NCI-H510A (cell line): Measurements from ENCODE around the gene SKP1.
A peak's percentile ranks its signal among the peaks of the same experiment; 100 is the strongest.
"Not testable (repeated sequence)": the region's sequence is repeated elsewhere in the genome, so short reads cannot be mapped to it uniquely, and the experiment has no call there.

Source experiments
- DNase-seq: peaks from one replicate; lab custom pipeline; 2025; lab: John Stamatoyannopoulos, UW

The SKP1 gene

GRCh38 chr5:134177369-134178095, 782 bp upstream of the SKP1 start:
- peak; percentile 35 for DNase-seq

DNA sequence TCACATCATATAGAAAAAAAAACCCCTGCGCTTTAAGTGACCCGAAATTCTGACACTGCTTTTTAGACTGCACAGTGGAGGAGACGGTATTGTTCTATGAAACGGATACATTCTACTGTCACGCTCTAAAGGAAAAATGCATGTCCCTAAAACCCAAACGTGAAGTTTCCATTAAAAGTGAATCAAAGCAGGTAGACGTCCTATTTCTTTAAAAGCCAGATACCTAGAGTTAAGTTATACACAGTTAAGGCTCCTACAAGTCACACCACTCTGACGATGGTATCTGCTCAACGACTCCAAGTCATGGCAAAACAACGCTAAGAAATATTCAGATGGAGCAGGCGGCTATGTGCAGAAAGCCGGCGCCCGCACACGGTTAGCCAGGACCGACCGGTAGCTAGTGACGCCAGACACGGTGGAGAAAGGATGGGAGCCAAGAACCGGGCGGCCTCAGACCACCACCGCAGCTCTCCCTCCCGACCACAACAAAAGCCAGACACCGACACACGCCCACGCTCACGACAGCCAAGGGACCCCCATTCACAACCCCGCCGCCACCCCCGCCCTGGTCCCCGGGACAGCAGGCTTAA, 734 bp downstream of the SKP1 start:
- no peak for DNase-seq

DNA sequence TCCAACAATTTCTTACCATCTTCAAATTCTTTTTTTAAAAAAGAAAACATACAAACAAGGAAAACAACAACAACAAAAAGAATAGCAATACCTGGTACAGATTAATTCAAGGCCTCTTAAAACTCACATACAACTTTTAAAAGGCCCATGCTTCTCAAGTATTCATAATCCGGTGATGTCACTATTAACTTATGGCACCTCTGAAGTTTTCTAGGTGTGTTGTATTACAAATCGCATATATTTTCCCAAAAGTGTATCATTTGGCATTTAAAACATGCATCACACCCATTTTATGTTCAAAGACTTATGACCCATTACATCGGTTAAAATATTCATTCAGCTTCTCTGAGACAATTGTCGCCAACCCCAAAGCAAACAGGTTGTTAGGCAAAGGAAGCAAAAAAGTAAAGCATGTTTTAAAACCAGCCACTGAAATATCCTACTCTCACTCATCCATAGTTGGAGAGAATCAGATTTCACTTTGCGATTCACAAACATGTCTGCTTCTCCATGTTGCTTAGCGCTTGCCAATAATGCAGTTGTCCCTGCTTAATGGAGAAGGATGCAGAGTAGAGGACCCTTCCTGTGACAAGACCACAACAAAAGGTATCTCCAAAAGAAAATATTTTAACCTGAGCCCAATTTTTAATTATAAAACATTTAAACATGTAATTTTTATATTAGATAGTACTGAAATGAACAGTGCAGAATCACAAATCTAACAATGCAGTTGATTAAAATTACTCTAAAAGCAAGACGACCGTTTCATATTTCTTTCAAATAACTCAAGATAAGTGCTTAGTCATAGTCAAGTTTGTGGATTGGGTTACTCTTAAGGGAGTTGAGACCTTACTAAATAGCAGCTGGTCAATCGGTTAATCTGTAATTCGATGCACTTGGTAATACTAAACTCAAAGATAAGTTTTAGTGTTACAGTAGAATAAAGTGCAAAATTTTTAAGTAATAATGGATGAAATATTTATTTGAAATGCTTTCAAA, 1.6 kb downstream of the SKP1 start:
- DNase-seq, result no peak

GRCh38 chr5:134171972-134172371, 4.8 kb downstream of the SKP1 start:
- no peak for DNase-seq

DNA sequence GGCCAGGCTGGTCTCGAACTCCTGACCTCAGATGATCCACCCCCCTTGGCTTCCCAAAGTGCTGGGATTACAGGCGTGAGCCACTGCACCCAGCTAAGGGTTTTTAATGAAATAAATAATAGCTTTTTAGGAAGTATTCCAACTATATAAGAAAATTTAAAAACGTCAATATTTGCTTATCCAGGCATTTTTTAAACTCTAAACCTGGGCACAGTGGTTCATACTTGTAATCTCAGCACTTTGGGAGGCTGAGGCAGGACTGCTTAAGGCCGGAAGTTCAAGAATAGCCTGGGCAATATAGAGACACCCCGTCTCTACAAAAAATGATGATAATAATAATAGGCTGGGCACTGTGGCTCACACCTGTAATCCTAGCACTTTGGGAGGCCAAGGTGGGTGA, 14.2 kb downstream of the SKP1 start:
- DNase-seq, result no peak

GRCh38 chr5:134161513-134162395, 15.0 kb downstream of the SKP1 start:
- DNase-seq, result no peak

DNA sequence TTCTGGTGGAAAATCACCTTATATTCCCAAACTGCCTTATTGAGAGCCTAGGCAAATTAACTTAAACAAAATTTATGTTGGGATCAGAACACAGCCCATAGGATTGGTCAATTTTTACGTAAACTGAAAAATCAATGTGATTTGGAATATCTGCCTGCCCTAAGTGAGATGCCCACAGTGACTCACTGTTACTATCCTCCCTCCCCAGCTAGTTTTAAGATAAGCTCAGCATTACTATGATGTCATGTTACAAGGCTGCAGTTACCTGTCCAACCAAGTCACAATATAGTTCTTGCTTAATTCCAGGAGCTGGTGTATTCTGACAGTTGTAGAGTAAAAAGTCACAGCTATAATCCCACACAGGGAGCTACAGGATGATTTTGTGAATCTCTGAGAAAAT, 23.1 kb downstream of the SKP1 start:
- DNase-seq, result no peak

DNA sequence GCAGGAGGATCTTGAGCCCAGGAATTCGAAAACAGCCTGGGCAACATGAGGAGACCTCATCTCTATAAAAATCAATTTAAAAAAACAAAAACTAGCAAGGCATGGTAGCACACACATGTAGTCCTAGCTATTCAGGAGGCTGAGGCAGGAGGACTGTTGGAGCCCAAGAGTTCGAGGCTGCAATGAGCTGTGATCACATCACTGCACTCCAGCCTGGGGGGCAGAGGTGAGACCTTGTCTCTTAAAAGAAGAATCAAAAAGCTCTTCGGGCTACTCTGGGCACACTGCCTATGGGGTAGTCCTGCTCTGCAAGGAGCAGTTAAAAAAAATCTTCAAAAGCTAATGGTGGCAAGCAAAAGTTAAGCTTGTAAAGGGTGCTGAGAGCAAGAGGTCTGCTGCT, 23.5 kb downstream of the SKP1 start:
- DNase-seq, result no peak

- not testable (repeated sequence) for DNase-seq
These were observed 24.4 kb downstream of the SKP1 start for GRCh38 chr5:134152173-134152832.

GRCh38 chr5:134151723-134152122, 25.0 kb downstream of the SKP1 start:
- DNase-seq, result no peak

GRCh38 chr5:134149571-134150303, 27.0 kb downstream of the SKP1 start:
- no peak for DNase-seq

DNA sequence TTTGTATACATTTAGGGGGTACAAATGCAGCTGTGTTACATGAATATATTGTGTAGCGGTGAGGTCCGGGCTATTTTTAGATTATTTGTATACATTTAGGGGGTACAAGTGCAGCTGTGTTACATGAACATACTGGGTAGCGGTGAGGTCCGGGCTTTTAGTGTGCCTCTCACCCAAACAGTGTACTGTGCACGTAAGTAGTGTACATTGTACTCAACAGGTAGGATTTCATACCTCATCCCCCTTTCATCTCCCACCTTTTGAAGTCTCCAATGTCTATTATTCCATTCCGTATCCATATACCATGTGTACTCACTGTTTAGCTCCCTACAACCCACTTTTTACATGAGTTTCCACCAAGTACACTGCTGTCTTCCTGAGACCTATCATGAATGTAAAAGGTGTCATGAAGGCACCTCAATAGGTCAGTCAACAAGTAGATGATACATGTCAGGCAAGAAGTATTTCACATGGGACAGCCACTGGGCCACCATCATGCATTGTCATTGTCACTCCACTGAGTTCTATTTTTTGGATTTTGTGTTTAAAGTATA, 27.7 kb downstream of the SKP1 start:
- no peak for DNase-seq

- no peak for DNase-seq
These were observed 28.4 kb downstream of the SKP1 start for GRCh38 chr5:134148316-134148715.

DNA sequence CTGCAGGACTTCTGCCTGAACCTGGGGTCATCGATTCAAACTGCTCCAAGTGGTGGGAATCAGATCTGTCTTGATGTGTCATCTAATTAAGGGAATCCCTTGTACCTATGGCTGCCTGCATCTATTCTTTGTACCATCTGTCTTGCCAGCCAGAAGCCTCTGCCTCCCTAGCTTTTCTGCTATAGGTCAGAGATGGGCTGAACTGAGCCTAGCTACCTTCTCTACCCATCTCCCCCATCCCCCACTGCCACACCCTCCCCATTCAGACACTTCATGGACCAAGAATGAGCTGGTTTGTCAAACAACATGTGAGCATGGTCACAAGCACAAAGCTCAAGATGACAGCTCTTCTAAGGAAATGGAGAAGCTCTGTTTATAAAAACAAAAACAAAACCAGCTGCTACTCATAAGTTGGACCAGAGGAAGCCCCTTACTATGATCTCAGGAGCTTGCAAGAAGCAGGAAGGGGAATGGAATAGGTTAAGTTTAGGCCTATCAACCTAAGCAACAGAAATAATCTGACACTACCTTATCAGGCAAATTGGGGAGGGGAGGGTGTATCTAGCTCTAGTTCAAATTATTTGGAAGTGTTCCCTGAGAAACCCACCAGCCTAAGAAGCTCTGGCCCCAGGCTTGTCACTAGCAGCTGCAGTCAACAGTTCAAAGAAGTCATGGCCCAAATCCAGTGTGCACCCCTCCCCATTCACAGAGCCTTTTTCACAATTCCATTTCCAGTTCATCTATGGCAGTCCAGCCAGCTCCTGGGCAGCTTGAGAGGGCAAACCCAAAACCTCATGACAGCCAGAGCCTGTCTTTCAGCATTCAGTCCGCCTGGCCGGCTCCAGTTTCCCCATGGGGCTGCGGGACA, 29.9 kb downstream of the SKP1 start:
- no peak for DNase-seq

DNA sequence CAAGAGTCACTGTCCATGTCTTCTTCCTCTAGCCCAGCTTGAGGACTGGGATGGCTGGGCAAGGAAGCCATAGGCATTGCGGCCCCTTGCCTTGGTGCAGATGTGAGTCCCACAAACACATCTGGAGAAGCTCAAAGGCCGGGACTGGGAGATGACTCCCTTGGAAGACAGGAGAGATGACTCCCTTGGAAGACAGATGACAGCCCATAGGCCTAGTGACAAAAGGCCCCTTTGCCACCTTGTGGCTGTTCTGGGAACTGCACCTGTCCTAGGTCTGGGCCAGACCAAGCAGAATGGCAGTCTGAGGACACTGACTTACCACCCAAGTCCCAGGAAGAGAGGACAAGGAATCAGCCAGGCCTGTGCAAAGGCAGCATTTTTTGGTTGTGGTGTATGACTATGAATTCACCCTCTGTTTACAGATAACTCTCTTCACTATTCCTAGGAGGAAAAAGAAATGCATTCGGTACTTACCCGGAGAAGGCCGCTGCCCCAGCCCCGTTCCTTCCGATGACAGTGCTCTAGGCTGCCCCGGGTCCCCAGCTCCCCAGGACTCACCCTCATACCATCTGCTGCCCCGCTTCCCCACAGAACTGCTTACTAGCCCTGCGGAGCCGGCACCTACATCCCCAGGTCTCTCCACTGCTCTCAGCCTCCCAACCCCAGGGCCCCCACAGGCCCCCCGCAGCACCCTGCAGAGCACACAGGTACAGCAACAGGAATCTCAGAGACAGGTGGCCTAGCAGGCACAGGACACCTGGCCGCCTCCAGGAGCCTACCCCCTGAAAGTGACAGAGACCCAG, 30.8 kb downstream of the SKP1 start:
- DNase-seq, result no peak

- DNase-seq, result no peak
These were observed 31.6 kb downstream of the SKP1 start for GRCh38 chr5:134145041-134145757.
